Mesendoderm (in vitro differentiated cells): ENCODE measurements around the gene U2AF1L4.
A peak's percentile ranks its signal among the peaks of the same experiment; 100 is the strongest.

Source experiments
- DNase-seq: peaks from one replicate; pipeline ENCODE4 v3.0.0; 2013
- H2AK5ac ChIP-seq: 2 replicates; pipeline ENCODE4 v1.6.1; 2013; ENCODE audit warnings: low read length, inconsistent platforms
- H2BK120ac ChIP-seq: 2 replicates; pipeline ENCODE4 v1.6.1; 2013; ENCODE audit warnings: low read depth, mild to moderate bottlenecking, low read length, moderate library complexity, mixed read lengths
- H2BK15ac ChIP-seq: replicated peaks from 2 replicates; pipeline ENCODE4 v1.6.1; 2013; ENCODE audit warnings: low read depth, mild to moderate bottlenecking, moderate library complexity
- H2BK5ac ChIP-seq: 2 replicates; pipeline ENCODE4 v1.6.1; 2013; ENCODE audit warnings: low read length, inconsistent platforms
- H3K18ac ChIP-seq: 2 replicates; pipeline ENCODE4 v1.6.1; 2013; ENCODE audit warnings: mild to moderate bottlenecking, low read length, mixed read lengths
- H3K23ac ChIP-seq: one replicate; pipeline ENCODE4 v1.6.1; 2013; ENCODE audit warnings: low read length
- H3K27ac ChIP-seq: 2 replicates; pipeline ENCODE4 v1.5.1; 2013; ENCODE audit warnings: low read depth, mild to moderate bottlenecking, inconsistent platforms, low read length, moderate library complexity
- H3K27me3 ChIP-seq: 2 replicates; pipeline ENCODE4 v1.6.1; 2013; ENCODE audit warnings: low read length, control low read depth, mild to moderate bottlenecking, inconsistent platforms; ENCODE audit not compliant: insufficient read depth, poor library complexity
- H3K36me3 ChIP-seq: 2 replicates; pipeline ENCODE4 v1.6.1; 2013; ENCODE audit warnings: low read length, inconsistent platforms; ENCODE audit not compliant: control insufficient read depth, insufficient read depth
- H3K4ac ChIP-seq: one replicate; pipeline ENCODE4 v1.6.1; 2013; ENCODE audit warnings: low read depth, mild to moderate bottlenecking, low read length, moderate library complexity
- H3K4me1 ChIP-seq: 2 replicates; pipeline ENCODE4 v1.6.1; 2013; ENCODE audit warnings: low read depth, low read length, inconsistent platforms; ENCODE audit not compliant: control insufficient read depth
- H3K4me2 ChIP-seq: 2 replicates; pipeline ENCODE4 v1.6.1; 2013; ENCODE audit warnings: low read length
- H3K4me3 ChIP-seq: 2 replicates; pipeline ENCODE4 v1.5.1; 2013; ENCODE audit warnings: mild to moderate bottlenecking, low read length
- H3K56ac ChIP-seq: one replicate; pipeline ENCODE4 v1.6.1; 2013; ENCODE audit warnings: low read length
- H3K79me1 ChIP-seq: 2 replicates; pipeline ENCODE4 v1.6.1; 2013; ENCODE audit warnings: low read length, inconsistent platforms
- H3K79me2 ChIP-seq: 2 replicates; pipeline ENCODE4 v1.6.1; 2013; ENCODE audit warnings: mild to moderate bottlenecking, low read length; ENCODE audit not compliant: control insufficient read depth, insufficient read depth
- H3K9ac ChIP-seq: 2 replicates; pipeline ENCODE4 v1.6.1; 2013; ENCODE audit warnings: low read length, inconsistent platforms
- H4K5ac ChIP-seq: one replicate; pipeline ENCODE4 v1.6.1; 2013; ENCODE audit warnings: low read length
- H4K8ac ChIP-seq: one replicate; pipeline ENCODE4 v1.6.1; 2013; ENCODE audit warnings: low read depth, mild to moderate bottlenecking, control low read depth, low read length, moderate library complexity
- WGBS: extraction: QIAGEN DNeasy Blood & Tissue Kit; methylation state at CpG from one replicate; pipeline ENCODE4 v1.1.7; 2013; ENCODE audit warnings: low lambda C conversion rate, missing lambda C conversion rate; ENCODE audit not compliant: insufficient coverage; ENCODE audit errors: extremely low coverage; 5-methylcytosine and 5-hydroxymethylcytosine counted together

U2AF1L4 gene

DNA sequence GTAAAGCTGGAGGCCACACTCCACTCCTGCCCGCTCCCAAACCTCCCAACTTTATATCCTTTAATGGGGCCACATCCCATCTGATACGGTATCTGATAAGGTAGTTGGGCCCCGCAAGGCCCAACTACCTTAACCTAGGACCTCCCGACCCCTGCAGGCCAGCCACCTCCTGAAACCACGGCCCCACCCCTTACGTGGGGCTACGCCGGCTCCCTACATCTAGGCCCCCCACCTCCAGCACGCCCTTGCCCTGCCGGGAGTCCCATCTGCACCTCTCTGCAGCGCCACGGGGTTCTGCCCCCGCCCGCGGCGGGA, 5.2 kb downstream of the U2AF1L4 start:
- peak overlapping the region; percentile 13 for H3K27ac ChIP-seq
- no peak for DNase-seq
- no peaks in the 10 kb centered on the region for H3K79me2 ChIP-seq
- H4K5ac ChIP-seq = no peak overlapping the region
- H2BK5ac ChIP-seq = no peak overlapping the region
- WGBS = no CpG with 5 or more reads among the region's 16 CpGs
- peak overlapping the region; percentile 57 for H3K4me3 ChIP-seq
- H3K4me1 ChIP-seq = no peaks in the 10 kb centered on the region
- no peak overlapping the region for H3K4ac ChIP-seq
- H2AK5ac ChIP-seq = no peak overlapping the region
- H2BK120ac ChIP-seq = no peak overlapping the region
- peak overlapping the region; percentile 79 for H3K9ac ChIP-seq
- no peak overlapping the region for H3K18ac ChIP-seq
- no peaks in the 10 kb centered on the region for H3K79me1 ChIP-seq
- peaks cover 9% of the 10 kb centered on the region for H3K36me3 ChIP-seq
- H3K4me2 ChIP-seq = peak overlapping the region; percentile 93
- peak overlapping the region; percentile 73 for H3K56ac ChIP-seq
- no peak overlapping the region for H3K23ac ChIP-seq
- H4K8ac ChIP-seq = no peak overlapping the region
- H2BK15ac ChIP-seq = no peak overlapping the region
- H3K27me3 ChIP-seq = no peaks in the 10 kb centered on the region

DNA sequence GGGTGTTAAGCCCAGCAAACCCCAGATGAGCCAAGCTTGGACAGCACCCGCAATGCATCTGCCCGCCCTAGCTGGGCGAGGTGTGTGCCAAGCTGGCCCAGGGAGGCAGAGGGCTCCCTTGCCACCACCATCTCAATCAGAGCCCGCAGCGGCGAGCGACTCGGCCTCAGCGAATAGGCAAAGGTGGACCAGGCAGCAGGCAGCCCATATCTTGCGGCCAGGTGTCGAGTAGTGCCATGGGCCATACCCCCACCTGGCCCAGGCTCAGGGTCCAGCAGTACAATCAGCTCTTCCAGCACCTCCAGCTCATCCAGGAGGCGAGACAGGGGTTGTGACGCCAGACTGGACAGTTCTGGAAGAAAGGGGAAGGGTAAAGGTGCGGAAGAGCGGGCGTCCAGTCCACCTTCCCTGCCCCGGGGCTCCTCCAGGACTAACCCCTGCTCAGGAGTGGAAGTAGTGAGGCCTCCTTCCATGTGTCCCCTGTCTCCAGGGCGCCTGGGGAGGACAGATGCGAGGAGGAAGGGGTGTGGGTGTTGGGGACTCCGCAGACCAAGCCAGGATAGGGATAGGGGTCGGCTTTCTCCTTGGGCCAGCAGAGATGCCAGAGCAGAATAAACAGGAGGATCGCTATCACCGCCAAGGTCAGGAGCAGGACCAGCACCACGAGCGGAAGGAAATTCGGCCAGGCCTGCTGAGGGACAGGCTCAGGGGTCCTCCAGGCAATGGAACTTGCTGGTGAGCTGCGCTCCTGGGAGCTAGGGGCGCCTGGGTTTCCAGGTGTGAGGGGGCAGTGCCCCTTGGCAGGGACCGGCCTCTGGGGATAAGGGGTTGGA, 5.7 kb downstream of the U2AF1L4 start:
- Histone ChIP-seq H3K36me3 (peaks cover 9% of the 10 kb centered on the region), H3K56ac (peak overlapping the region; percentile 73)

DNA sequence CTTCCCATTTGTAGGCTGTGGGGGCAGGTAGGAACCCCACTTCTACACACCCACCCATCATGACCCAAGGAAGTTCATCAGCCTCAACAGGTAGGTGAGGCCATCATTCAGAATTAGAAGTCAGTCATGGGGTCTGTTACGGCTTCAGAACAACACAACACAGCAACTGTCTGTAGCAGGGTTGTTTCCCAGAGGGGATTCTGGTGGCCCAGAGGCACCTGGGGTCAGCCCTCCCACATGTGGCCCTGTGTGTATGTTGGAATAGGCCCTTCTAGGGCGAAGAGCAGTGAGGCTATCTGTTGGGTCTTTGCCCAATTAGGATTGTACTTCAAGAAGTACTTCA, 6.4 kb downstream of the U2AF1L4 start:
- peaks cover 11% of the 10 kb centered on the region for H3K36me3 ChIP-seq
- H2AK5ac ChIP-seq = no peak overlapping the region
- no peak overlapping the region for H2BK120ac ChIP-seq
- no peak overlapping the region for H3K4ac ChIP-seq
- no peaks in the 10 kb centered on the region for H3K79me2 ChIP-seq
- H4K5ac ChIP-seq = no peak overlapping the region
- H2BK5ac ChIP-seq = no peak overlapping the region
- no peak overlapping the region for H3K27ac ChIP-seq
- no peak overlapping the region for H4K8ac ChIP-seq
- H3K4me3 ChIP-seq = no peak overlapping the region
- H3K18ac ChIP-seq = no peak overlapping the region
- DNase-seq = no peak
- no peak overlapping the region for H2BK15ac ChIP-seq
- no peaks in the 10 kb centered on the region for H3K27me3 ChIP-seq
- H3K23ac ChIP-seq = no peak overlapping the region
- H3K79me1 ChIP-seq = no peaks in the 10 kb centered on the region
- H3K4me2 ChIP-seq = no peak overlapping the region
- H3K4me1 ChIP-seq = no peaks in the 10 kb centered on the region
- no CpG with 5 or more reads among the region's 2 CpGs for WGBS
- no peak overlapping the region for H3K9ac ChIP-seq
- H3K56ac ChIP-seq = no peak overlapping the region

More for the DNA sequence above, 5.7 kb downstream of the U2AF1L4 start:
- H3K9ac ChIP-seq = peak overlapping the region; percentile 79
- H2AK5ac ChIP-seq = no peak overlapping the region
- H4K5ac ChIP-seq = no peak overlapping the region
- H3K4ac ChIP-seq = no peak overlapping the region
- no peak overlapping the region for H3K4me3 ChIP-seq
- no peaks in the 10 kb centered on the region for H3K4me1 ChIP-seq
- H3K23ac ChIP-seq = no peak overlapping the region
- no peaks in the 10 kb centered on the region for H3K79me1 ChIP-seq
- H3K27ac ChIP-seq = no peak overlapping the region
- H2BK120ac ChIP-seq = no peak overlapping the region
- no CpG with 5 or more reads among the region's 29 CpGs for WGBS
- DNase-seq = no peak
- H3K79me2 ChIP-seq = no peaks in the 10 kb centered on the region
- no peak overlapping the region for H3K18ac ChIP-seq
- H2BK5ac ChIP-seq = no peak overlapping the region
- no peak overlapping the region for H4K8ac ChIP-seq
- H2BK15ac ChIP-seq = no peak overlapping the region
- H3K27me3 ChIP-seq = no peaks in the 10 kb centered on the region
- peak overlapping the region; percentile 93 for H3K4me2 ChIP-seq

DNA sequence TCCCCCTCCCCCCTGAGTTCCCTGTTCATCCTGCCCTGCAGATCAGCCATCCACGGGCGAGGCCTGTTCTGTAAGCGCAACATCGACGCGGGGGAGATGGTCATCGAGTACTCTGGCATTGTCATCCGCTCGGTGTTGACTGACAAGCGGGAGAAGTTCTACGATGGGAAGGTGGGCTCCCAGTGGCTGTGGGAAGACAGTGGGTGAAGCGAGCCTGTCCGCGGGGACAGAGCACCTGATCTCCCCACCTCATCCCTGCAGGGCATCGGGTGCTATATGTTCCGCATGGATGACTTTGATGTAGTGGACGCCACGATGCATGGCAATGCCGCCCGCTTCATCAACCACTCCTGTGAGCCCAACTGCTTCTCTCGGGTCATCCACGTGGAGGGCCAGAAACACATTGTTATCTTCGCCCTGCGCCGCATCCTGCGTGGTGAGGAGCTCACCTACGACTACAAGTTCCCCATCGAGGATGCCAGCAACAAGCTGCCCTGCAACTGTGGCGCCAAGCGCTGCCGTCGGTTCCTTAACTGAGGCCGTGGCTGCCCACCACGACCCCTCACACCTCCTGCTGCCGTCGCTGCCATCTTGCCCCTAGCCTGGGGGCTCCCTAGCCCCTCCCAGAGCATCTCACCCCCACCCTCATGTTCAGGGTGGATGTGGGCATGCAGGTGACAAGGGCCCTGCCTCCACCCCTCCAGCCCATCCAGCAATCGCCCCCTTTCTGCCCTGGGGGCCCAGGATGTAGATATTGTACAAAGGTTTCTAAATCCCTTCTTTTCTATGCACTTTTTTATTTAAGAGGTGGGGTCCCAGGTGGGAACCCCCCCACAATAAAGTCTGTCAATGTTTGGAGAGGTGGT, 7.0 kb downstream of the U2AF1L4 start:
- Histone ChIP-seq H2BK120ac (no peak overlapping the region), H4K5ac (no peak overlapping the region), H3K9ac (no peak overlapping the region), H3K56ac (no peak overlapping the region), H3K23ac (no peak overlapping the region), H3K4me1 (no peaks in the 10 kb centered on the region), H3K4me3 (no peak overlapping the region), H2BK15ac (no peak overlapping the region), H3K4ac (no peak overlapping the region), H3K18ac (no peak overlapping the region), H4K8ac (no peak overlapping the region), H3K4me2 (no peak overlapping the region), H3K27me3 (no peaks in the 10 kb centered on the region), H3K79me2 (no peaks in the 10 kb centered on the region), H2AK5ac (no peak overlapping the region), H3K36me3 (peaks cover 12% of the 10 kb centered on the region), H2BK5ac (no peak overlapping the region), H3K79me1 (no peaks in the 10 kb centered on the region), H3K27ac (no peak overlapping the region)
- no CpG with 5 or more reads among the region's 37 CpGs for WGBS
- DNase-seq = no peak

DNA sequence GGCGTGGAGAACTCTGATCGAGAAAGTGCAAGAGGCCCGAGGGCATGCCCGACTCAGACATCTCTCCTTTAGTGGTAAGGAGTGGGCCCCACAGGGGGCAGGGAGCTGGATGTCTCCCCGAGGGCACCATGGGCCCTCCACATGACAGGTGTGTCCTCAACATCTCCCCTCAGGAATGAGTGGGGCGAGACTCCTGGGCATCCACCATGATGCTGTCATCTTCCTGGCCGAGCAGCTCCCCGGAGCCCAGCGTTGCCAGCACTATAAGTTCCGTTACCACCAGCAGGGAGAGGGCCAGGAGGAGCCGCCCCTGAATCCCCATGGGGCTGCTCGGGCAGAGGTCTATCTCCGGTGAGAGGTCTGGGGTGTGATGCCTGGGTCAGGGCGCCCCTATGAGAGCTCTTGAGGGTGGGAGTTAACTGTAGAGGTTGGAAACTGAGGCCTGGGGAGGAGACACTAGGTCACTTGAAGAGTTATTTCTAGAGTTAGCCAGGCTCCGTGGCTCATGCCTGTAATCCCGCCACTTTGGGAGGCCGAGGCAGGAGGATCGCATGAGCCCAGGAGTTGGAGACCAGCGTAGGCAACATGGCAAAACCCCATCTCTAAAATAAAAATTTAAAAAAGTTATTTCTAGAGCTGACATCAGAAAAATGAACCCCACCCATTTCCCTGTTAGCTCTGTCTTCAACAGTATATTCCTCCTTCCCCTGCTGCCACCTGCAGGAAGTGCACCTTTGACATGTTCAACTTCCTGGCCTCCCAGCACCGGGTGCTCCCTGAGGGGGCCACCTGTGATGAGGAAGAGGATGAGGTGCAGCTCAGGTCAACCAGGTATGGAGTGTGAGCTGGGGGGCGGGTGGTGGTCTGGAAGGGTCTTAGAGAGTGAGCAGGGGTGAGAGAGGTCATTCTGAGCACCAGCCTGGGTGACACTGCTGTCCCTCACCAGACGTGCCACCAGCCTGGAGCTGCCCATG, 8.0 kb downstream of the U2AF1L4 start:
- peak; percentile 18 for DNase-seq
- Histone ChIP-seq H3K79me2 (no peaks in the 10 kb centered on the region), H2AK5ac (no peak overlapping the region), H3K9ac (no peak overlapping the region), H3K23ac (no peak overlapping the region), H3K4ac (no peak overlapping the region), H4K8ac (no peak overlapping the region), H3K79me1 (no peaks in the 10 kb centered on the region), H3K4me3 (no peak overlapping the region), H3K27ac (no peak overlapping the region), H2BK120ac (no peak overlapping the region), H3K27me3 (no peaks in the 10 kb centered on the region), H3K36me3 (peaks cover 12% of the 10 kb centered on the region), H3K18ac (no peak overlapping the region), H4K5ac (no peak overlapping the region), H2BK15ac (no peak overlapping the region), H2BK5ac (no peak overlapping the region), H3K56ac (no peak overlapping the region), H3K4me1 (no peaks in the 10 kb centered on the region), H3K4me2 (no peak overlapping the region)
- no CpG with 5 or more reads among the region's 22 CpGs for WGBS
